ENCODE data around the gene FOXE1. TPM values are rescaled to one million over a fixed set of nuclear protein-coding genes. Genes with fewer than 3 reads are reported as not detected.

Gene FOXE1
- total and polyA plus RNA-seq, 8 donors: not detected

- TF ChIP-seq CTCF (IDR thresholded peaks at IDR 0.05): no peak
- DNase-seq (no peak), ATAC-seq (no peak)
- Histone ChIP-seq H3K9me3 (no peaks in the 10 kb centered on the region), H3K27ac (no peak overlapping the region), H3K36me3 (no peaks in the 10 kb centered on the region), H3K4me3 (no peak overlapping the region), H3K27me3 (peaks cover 45 to 99% of the 10 kb centered on the region in 2 donors), H3K4me1 (peaks cover 0 to 1% of the 10 kb centered on the region in 2 donors)
- intact Hi-C loops (cut with DNase I): no loop called here
Measured at GRCh38 chr9:97842960-97843359, 10.1 kb upstream of the FOXE1 start.

GRCh38 chr9:97845130-97845529, 7.9 kb upstream of the FOXE1 start:
- no peak for ATAC-seq

GRCh38 chr9:97845763-97846162, 7.3 kb upstream of the FOXE1 start:
- Histone ChIP-seq H3K4me3 (no peak overlapping the region), H3K9me3 (no peaks in the 10 kb centered on the region), H3K27ac (no peak overlapping the region), H3K36me3 (no peaks in the 10 kb centered on the region), H3K4me1 (peaks cover 7 to 15% of the 10 kb centered on the region in 2 donors), H3K27me3 (peaks cover 68 to 100% of the 10 kb centered on the region in 2 donors)
- intact Hi-C loops (cut with DNase I): no loop called here
- no peak for TF ChIP-seq CTCF (IDR thresholded peaks at IDR 0.05)
- DNase-seq (no peak), ATAC-seq (no peak)

More at GRCh38 chr9:97845130-97845529, 7.9 kb upstream of the FOXE1 start:
- TF ChIP-seq CTCF (IDR thresholded peaks at IDR 0.05): no peak
- DNase-seq: no peak
- intact Hi-C loops (cut with DNase I): no loop called here
- Histone ChIP-seq H3K4me3 (no peak overlapping the region), H3K4me1 (peaks cover 7 to 15% of the 10 kb centered on the region in 2 donors), H3K36me3 (no peaks in the 10 kb centered on the region), H3K9me3 (no peaks in the 10 kb centered on the region), H3K27ac (no peak overlapping the region), H3K27me3 (peaks cover 61 to 100% of the 10 kb centered on the region in 2 donors)

- ATAC-seq: no peak
- peaks cover 74 to 100% of the 10 kb centered on the region in 2 donors for H3K27me3 ChIP-seq
- H3K27ac ChIP-seq: no peak overlapping the region
- H3K9me3 ChIP-seq: no peaks in the 10 kb centered on the region
- peaks cover 7 to 17% of the 10 kb centered on the region in 2 donors for H3K4me1 ChIP-seq
- H3K36me3 ChIP-seq: no peaks in the 10 kb centered on the region
- TF ChIP-seq CTCF (IDR thresholded peaks at IDR 0.05): no peak
- no peak overlapping the region for H3K4me3 ChIP-seq
- intact Hi-C loops (cut with DNase I): no loop called here
- DNase-seq: no peak
Measured at GRCh38 chr9:97846347-97846746, 6.7 kb upstream of the FOXE1 start.

- Histone ChIP-seq H3K9me3 (no peaks in the 10 kb centered on the region), H3K4me3 (no peak overlapping the region), H3K27ac (no peak overlapping the region), H3K27me3 (peaks cover 81 to 100% of the 10 kb centered on the region in 2 donors), H3K36me3 (no peaks in the 10 kb centered on the region), H3K4me1 (peaks cover 7 to 28% of the 10 kb centered on the region in 2 donors)
- DNase-seq: no peak
- no peak for TF ChIP-seq CTCF (IDR thresholded peaks at IDR 0.05)
- ATAC-seq: no peak
- intact Hi-C loops (cut with DNase I): no loop called here
Measured at GRCh38 chr9:97847474-97848214, 5.4 kb upstream of the FOXE1 start.

Data from left lung (tissue), 10 donors.